ENCODE results near the gene RNF213.
A peak's percentile ranks its signal among the peaks of the same experiment; 100 is the strongest.

Gene RNF213

GRCh38 chr17:80423536-80424225, 163.0 kb downstream of the RNF213 start:
- DNase-seq: no peak

GRCh38 chr17:80424261-80424660, 163.6 kb downstream of the RNF213 start:
- DNase-seq: no peak

GRCh38 chr17:80424878-80425765, 164.5 kb downstream of the RNF213 start:
- no peak for DNase-seq

GRCh38 chr17:80425835-80426426, 165.3 kb downstream of the RNF213 start:
- no peak for DNase-seq

GRCh38 chr17:80426671-80427326, 166.1 kb downstream of the RNF213 start:
- DNase-seq: peak; percentile 61

GRCh38 chr17:80427366-80428282, 167.0 kb downstream of the RNF213 start:
- DNase-seq: no peak

GRCh38 chr17:80428363-80428762, 167.7 kb downstream of the RNF213 start:
- DNase-seq: no peak

GRCh38 chr17:80428796-80429195, 168.1 kb downstream of the RNF213 start:
- DNase-seq: no peak

GRCh38 chr17:80429356-80430275, 169.0 kb downstream of the RNF213 start:
- DNase-seq: no peak

- no peak for DNase-seq
These were observed 170.0 kb downstream of the RNF213 start for GRCh38 chr17:80430446-80431245.

- DNase-seq: peak; percentile 59
These were observed 170.9 kb downstream of the RNF213 start for GRCh38 chr17:80431246-80432195.

- DNase-seq: no peak
These were observed 171.8 kb downstream of the RNF213 start for GRCh38 chr17:80432350-80432955.

GRCh38 chr17:80432961-80433550, 172.4 kb downstream of the RNF213 start:
- no peak for DNase-seq

GRCh38 chr17:80433916-80434666, 173.4 kb downstream of the RNF213 start:
- DNase-seq: no peak

- peak; percentile 13 for DNase-seq
These were observed 176.9 kb downstream of the RNF213 start for GRCh38 chr17:80437532-80437931.

- DNase-seq: no peak
These were observed 178.2 kb downstream of the RNF213 start for GRCh38 chr17:80438806-80439205.

- no peak for DNase-seq
These were observed 178.8 kb downstream of the RNF213 start for GRCh38 chr17:80439499-80439898.

Measured in NCI-H2171 treated with DMSO at 0.1 percent for 48 hours (cell line).